ENCODE measurements around the gene LILRB2. TPM values are rescaled to one million over a fixed set of nuclear protein-coding genes. Genes with fewer than 3 reads are reported as not detected.

Gene LILRB2
- total and polyA plus RNA-seq, 2 experiments from 2014 or later, result not detected

DNA sequence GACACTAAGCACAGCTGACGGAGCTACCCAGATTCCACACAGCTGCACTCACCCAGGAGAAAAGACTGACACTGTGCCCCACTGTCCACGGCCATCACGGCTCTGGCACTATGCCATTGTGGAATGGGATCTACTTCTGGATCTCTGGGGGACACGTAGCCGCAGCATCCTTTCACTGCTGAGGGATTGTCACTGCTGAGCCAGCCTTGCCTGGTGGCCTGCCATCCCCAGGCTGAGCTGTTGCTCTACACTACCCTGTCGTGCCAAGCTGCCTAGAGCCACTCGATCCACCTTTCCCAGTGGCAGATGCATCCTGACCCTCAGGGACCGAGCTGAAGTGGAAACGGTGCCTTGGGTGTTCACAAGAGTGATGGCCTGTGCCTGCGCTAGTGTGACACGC is 18.8 kb downstream of the LILRB2 start:
- H2AFZ ChIP-seq, result no peak overlapping the region

More for the DNA sequence above, 18.8 kb downstream of the LILRB2 start:
- H3K4me1 Mint-ChIP-seq, result peaks cover 5% of the 10 kb centered on the region; the same call in 2 of the 3 replicates
- H3K9me3 Mint-ChIP-seq, result no peaks in the 10 kb centered on the region; the same call in 2 of the 3 replicates
- H3K27ac ChIP-seq (ENCODE audit: low read depth), result no peak overlapping the region
- H3K27me3 ChIP-seq (ENCODE audit: insufficient read depth), result no peaks in the 10 kb centered on the region
- H3K36me3 Mint-ChIP-seq (ENCODE audit: low read depth), result no peaks in the 10 kb centered on the region
- H3K4me1 ChIP-seq (ENCODE audit: insufficient read depth), result no peaks in the 10 kb centered on the region; the same call in 1 of the 2 replicates
- ATAC-seq (no peak), DNase-seq (ENCODE audit: low spot score) (no peak)
- TF ChIP-seq EZH2phosphoT487 (IDR thresholded peaks at IDR 0.05; ENCODE audit: unreplicated experiment) (no peak), ZNF114 (CRISPR knock-in tag; IDR thresholded peaks at IDR 0.05) (no peak), NANOG (IDR thresholded peaks at IDR 0.05; ENCODE audit: borderline replicate concordance) (no peak), POLR2AphosphoS5 (IDR thresholded peaks at IDR 0.05; ENCODE audit: low read depth) (no peak), CREB1 (CRISPR knock-in tag; IDR thresholded peaks at IDR 0.05; ENCODE audit: low read depth) (no peak), ZNF331 (CRISPR knock-in tag; IDR thresholded peaks at IDR 0.05; ENCODE audit: low read depth) (no peak), STAT1 (IDR thresholded peaks at IDR 0.05; ENCODE audit: unreplicated experiment) (no peak), EZH2 (IDR thresholded peaks at IDR 0.05; ENCODE audit: low read depth, unreplicated experiment) (no peak), JUNB (IDR thresholded peaks at IDR 0.05; ENCODE audit: unreplicated experiment) (no peak)
- TF ChIP-seq, protein P1, sequence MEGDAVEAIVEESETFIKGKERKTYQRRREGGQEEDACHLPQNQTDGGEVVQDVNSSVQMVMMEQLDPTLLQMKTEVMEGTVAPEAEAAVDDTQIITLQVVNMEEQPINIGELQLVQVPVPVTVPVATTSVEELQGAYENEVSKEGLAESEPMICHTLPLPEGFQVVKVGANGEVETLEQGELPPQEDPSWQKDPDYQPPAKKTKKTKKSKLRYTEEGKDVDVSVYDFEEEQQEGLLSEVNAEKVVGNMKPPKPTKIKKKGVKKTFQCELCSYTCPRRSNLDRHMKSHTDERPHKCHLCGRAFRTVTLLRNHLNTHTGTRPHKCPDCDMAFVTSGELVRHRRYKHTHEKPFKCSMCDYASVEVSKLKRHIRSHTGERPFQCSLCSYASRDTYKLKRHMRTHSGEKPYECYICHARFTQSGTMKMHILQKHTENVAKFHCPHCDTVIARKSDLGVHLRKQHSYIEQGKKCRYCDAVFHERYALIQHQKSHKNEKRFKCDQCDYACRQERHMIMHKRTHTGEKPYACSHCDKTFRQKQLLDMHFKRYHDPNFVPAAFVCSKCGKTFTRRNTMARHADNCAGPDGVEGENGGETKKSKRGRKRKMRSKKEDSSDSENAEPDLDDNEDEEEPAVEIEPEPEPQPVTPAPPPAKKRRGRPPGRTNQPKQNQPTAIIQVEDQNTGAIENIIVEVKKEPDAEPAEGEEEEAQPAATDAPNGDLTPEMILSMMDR (conservative IDR thresholded peaks at IDR 0.05; ENCODE audit: low read depth in 2 of 2), result no peak
- TF ChIP-seq, protein P2, sequence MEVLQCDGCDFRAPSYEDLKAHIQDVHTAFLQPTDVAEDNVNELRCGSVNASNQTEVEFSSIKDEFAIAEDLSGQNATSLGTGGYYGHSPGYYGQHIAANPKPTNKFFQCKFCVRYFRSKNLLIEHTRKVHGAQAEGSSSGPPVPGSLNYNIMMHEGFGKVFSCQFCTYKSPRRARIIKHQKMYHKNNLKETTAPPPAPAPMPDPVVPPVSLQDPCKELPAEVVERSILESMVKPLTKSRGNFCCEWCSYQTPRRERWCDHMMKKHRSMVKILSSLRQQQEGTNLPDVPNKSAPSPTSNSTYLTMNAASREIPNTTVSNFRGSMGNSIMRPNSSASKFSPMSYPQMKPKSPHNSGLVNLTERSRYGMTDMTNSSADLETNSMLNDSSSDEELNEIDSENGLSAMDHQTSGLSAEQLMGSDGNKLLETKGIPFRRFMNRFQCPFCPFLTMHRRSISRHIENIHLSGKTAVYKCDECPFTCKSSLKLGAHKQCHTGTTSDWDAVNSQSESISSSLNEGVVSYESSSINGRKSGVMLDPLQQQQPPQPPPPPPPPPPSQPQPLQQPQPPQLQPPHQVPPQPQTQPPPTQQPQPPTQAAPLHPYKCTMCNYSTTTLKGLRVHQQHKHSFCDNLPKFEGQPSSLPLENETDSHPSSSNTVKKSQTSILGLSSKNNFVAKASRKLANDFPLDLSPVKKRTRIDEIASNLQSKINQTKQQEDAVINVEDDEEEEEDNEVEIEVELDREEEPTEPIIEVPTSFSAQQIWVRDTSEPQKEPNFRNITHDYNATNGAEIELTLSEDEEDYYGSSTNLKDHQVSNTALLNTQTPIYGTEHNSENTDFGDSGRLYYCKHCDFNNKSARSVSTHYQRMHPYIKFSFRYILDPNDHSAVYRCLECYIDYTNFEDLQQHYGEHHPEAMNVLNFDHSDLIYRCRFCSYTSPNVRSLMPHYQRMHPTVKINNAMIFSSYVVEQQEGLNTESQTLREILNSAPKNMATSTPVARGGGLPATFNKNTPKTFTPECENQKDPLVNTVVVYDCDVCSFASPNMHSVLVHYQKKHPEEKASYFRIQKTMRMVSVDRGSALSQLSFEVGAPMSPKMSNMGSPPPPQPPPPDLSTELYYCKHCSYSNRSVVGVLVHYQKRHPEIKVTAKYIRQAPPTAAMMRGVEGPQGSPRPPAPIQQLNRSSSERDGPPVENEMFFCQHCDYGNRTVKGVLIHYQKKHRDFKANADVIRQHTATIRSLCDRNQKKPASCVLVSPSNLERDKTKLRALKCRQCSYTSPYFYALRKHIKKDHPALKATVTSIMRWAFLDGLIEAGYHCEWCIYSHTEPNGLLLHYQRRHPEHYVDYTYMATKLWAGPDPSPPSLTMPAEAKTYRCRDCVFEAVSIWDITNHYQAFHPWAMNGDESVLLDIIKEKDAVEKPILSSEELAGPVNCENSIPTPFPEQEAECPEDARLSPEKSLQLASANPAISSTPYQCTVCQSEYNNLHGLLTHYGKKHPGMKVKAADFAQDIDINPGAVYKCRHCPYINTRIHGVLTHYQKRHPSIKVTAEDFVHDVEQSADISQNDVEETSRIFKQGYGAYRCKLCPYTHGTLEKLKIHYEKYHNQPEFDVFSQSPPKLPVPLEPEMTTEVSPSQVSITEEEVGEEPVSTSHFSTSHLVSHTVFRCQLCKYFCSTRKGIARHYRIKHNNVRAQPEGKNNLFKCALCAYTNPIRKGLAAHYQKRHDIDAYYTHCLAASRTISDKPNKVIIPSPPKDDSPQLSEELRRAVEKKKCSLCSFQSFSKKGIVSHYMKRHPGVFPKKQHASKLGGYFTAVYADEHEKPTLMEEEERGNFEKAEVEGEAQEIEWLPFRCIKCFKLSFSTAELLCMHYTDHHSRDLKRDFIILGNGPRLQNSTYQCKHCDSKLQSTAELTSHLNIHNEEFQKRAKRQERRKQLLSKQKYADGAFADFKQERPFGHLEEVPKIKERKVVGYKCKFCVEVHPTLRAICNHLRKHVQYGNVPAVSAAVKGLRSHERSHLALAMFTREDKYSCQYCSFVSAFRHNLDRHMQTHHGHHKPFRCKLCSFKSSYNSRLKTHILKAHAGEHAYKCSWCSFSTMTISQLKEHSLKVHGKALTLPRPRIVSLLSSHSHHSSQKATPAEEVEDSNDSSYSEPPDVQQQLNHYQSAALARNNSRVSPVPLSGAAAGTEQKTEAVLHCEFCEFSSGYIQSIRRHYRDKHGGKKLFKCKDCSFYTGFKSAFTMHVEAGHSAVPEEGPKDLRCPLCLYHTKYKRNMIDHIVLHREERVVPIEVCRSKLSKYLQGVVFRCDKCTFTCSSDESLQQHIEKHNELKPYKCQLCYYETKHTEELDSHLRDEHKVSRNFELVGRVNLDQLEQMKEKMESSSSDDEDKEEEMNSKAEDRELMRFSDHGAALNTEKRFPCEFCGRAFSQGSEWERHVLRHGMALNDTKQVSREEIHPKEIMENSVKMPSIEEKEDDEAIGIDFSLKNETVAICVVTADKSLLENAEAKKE (CRISPR knock-in tag; IDR thresholded peaks at IDR 0.05), result no peak
- TF ChIP-seq, protein P3, sequence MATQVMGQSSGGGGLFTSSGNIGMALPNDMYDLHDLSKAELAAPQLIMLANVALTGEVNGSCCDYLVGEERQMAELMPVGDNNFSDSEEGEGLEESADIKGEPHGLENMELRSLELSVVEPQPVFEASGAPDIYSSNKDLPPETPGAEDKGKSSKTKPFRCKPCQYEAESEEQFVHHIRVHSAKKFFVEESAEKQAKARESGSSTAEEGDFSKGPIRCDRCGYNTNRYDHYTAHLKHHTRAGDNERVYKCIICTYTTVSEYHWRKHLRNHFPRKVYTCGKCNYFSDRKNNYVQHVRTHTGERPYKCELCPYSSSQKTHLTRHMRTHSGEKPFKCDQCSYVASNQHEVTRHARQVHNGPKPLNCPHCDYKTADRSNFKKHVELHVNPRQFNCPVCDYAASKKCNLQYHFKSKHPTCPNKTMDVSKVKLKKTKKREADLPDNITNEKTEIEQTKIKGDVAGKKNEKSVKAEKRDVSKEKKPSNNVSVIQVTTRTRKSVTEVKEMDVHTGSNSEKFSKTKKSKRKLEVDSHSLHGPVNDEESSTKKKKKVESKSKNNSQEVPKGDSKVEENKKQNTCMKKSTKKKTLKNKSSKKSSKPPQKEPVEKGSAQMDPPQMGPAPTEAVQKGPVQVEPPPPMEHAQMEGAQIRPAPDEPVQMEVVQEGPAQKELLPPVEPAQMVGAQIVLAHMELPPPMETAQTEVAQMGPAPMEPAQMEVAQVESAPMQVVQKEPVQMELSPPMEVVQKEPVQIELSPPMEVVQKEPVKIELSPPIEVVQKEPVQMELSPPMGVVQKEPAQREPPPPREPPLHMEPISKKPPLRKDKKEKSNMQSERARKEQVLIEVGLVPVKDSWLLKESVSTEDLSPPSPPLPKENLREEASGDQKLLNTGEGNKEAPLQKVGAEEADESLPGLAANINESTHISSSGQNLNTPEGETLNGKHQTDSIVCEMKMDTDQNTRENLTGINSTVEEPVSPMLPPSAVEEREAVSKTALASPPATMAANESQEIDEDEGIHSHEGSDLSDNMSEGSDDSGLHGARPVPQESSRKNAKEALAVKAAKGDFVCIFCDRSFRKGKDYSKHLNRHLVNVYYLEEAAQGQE (IDR thresholded peaks at IDR 0.05; ENCODE audit: unreplicated experiment), result no peak
- TF ChIP-seq, protein P4, sequence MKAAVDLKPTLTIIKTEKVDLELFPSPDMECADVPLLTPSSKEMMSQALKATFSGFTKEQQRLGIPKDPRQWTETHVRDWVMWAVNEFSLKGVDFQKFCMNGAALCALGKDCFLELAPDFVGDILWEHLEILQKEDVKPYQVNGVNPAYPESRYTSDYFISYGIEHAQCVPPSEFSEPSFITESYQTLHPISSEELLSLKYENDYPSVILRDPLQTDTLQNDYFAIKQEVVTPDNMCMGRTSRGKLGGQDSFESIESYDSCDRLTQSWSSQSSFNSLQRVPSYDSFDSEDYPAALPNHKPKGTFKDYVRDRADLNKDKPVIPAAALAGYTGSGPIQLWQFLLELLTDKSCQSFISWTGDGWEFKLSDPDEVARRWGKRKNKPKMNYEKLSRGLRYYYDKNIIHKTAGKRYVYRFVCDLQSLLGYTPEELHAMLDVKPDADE (IDR thresholded peaks at IDR 0.05), result no peak
- H3K4me2 ChIP-seq, result no peak overlapping the region
- H4K20me1 ChIP-seq (replicated peaks; ENCODE audit: insufficient read depth), result no peaks in the 10 kb centered on the region
- H3K4me3 Mint-ChIP-seq, result no peak overlapping the region
- no peak overlapping the region for H3K4me3 ChIP-seq
- H3K27me3 Mint-ChIP-seq (ENCODE audit: insufficient read depth, low read depth, poor library complexity), result no peaks in the 10 kb centered on the region
- H3K36me3 ChIP-seq (ENCODE audit: insufficient read depth), result no peaks in the 10 kb centered on the region
- no peaks in the 10 kb centered on the region for H3K9me2 ChIP-seq (ENCODE audit: insufficient read depth)
- H3K27ac Mint-ChIP-seq, result no peak overlapping the region
- H3F3A ChIP-seq (replicated peaks; ENCODE audit: low read depth), result no peaks in the 10 kb centered on the region
- no peaks in the 10 kb centered on the region for H3K79me2 ChIP-seq (replicated peaks; ENCODE audit: insufficient read depth)

Measured in GM23338 (cell line).